Measurements from ENCODE around the gene UBE2D1.

The UBE2D1 gene

GRCh38 chr10:58341947-58342346 lies 7.1 kb downstream of the UBE2D1 start:
- no peaks in the 10 kb centered on the region for H3K27me3 ChIP-seq (ENCODE audit: control insufficient read depth in 1 of 2, insufficient read depth in 2 of 2, low read length in 2 of 2)
- no peaks in the 10 kb centered on the region for H3K36me3 ChIP-seq (ENCODE audit: insufficient read depth, low read length)
- H3K9me3 ChIP-seq (ENCODE audit: low read length), result no peaks in the 10 kb centered on the region
- no peak overlapping the region for H3K4me3 ChIP-seq (ENCODE audit: low read depth in 1 of 2, low read length in 2 of 2)
- H3K9ac ChIP-seq (ENCODE audit: low read length), result no peak overlapping the region
- H3K4me1 ChIP-seq (ENCODE audit: insufficient read depth, low read length), result peaks cover 6% of the 10 kb centered on the region
- no peak overlapping the region for H3K27ac ChIP-seq (ENCODE audit: low read depth, low read length)

DNA sequence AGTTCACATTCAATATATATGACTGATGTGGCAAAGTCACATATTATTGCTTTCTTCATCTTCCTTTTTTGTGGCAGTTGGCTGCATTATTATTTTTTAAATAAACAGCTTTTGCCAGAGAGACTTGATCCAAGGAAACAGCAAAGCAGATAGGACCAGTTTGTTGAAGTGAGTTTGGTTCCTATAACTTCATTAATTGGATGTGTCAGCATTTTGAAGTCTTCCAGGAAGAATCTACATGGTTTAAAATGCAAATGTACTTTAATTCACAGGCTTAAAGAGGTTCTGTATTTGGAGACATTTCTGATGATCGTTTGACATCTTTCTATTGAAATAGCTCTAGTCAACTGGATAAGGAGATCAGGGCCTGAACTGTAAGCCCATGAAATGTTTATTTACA lies 13.2 kb downstream of the UBE2D1 start:
- Histone ChIP-seq H3K4me1 (ENCODE audit: insufficient read depth, low read length) (peaks cover 16% of the 10 kb centered on the region), H3K27ac (ENCODE audit: low read depth, low read length) (no peak overlapping the region), H3K27me3 (ENCODE audit: control insufficient read depth in 1 of 2, insufficient read depth in 2 of 2, low read length in 2 of 2) (no peaks in the 10 kb centered on the region), H3K36me3 (ENCODE audit: insufficient read depth, low read length) (no peaks in the 10 kb centered on the region), H3K9ac (ENCODE audit: low read length) (no peak overlapping the region), H3K4me3 (ENCODE audit: low read depth in 1 of 2, low read length in 2 of 2) (no peak overlapping the region), H3K9me3 (ENCODE audit: low read length) (no peaks in the 10 kb centered on the region)

GRCh38 chr10:58348571-58349033 lies 13.8 kb downstream of the UBE2D1 start:
- Histone ChIP-seq H3K4me3 (ENCODE audit: low read depth in 1 of 2, low read length in 2 of 2) (no peak overlapping the region), H3K9ac (ENCODE audit: low read length) (no peak overlapping the region), H3K36me3 (ENCODE audit: insufficient read depth, low read length) (no peaks in the 10 kb centered on the region), H3K27me3 (ENCODE audit: control insufficient read depth in 1 of 2, insufficient read depth in 2 of 2, low read length in 2 of 2) (no peaks in the 10 kb centered on the region), H3K27ac (ENCODE audit: low read depth, low read length) (no peak overlapping the region), H3K4me1 (ENCODE audit: insufficient read depth, low read length) (peaks cover 21% of the 10 kb centered on the region), H3K9me3 (ENCODE audit: low read length) (no peaks in the 10 kb centered on the region)

DNA sequence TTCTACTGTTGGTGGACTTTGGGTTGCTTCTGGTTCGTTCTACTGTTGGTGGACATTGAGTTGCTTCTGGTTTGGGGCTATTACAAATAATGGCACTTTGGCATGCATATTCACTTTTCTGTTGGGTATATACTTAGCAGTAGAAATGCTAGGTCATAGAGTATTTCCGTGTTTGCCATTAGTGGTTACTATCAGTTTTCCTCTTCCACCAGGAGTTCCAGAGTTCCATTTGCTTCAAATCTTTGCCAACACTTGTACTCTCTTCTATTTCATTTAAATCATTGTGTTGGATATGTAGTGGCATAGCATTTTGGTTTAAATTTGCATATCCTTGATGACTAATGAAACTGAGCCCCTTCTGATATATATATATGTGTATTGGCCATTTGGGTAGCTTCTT lies 15.2 kb downstream of the UBE2D1 start:
- H3K27ac ChIP-seq (ENCODE audit: low read depth, low read length), result no peak overlapping the region
- H3K4me1 ChIP-seq (ENCODE audit: insufficient read depth, low read length), result peaks cover 21% of the 10 kb centered on the region

GRCh38 chr10:58350619-58351323 lies 16.0 kb downstream of the UBE2D1 start:
- H3K36me3 ChIP-seq (ENCODE audit: insufficient read depth, low read length), result no peaks in the 10 kb centered on the region
- no peak overlapping the region for H3K4me3 ChIP-seq (ENCODE audit: low read depth in 1 of 2, low read length in 2 of 2)
- H3K27me3 ChIP-seq (ENCODE audit: control insufficient read depth in 1 of 2, insufficient read depth in 2 of 2, low read length in 2 of 2), result no peaks in the 10 kb centered on the region
- H3K4me1 ChIP-seq (ENCODE audit: insufficient read depth, low read length), result peaks cover 21% of the 10 kb centered on the region
- H3K9me3 ChIP-seq (ENCODE audit: low read length), result no peaks in the 10 kb centered on the region
- H3K9ac ChIP-seq (ENCODE audit: low read length), result no peak overlapping the region
- no peak overlapping the region for H3K27ac ChIP-seq (ENCODE audit: low read depth, low read length)

More for the DNA sequence above, 15.2 kb downstream of the UBE2D1 start:
- Histone ChIP-seq H3K4me3 (ENCODE audit: low read depth in 1 of 2, low read length in 2 of 2) (no peak overlapping the region), H3K36me3 (ENCODE audit: insufficient read depth, low read length) (no peaks in the 10 kb centered on the region), H3K27me3 (ENCODE audit: control insufficient read depth in 1 of 2, insufficient read depth in 2 of 2, low read length in 2 of 2) (no peaks in the 10 kb centered on the region), H3K9me3 (ENCODE audit: low read length) (no peaks in the 10 kb centered on the region), H3K9ac (ENCODE audit: low read length) (no peak overlapping the region)

GRCh38 chr10:58351616-58352578 lies 17.1 kb downstream of the UBE2D1 start:
- no peak overlapping the region for H3K4me3 ChIP-seq (ENCODE audit: low read depth in 1 of 2, low read length in 2 of 2)
- peaks cover 21% of the 10 kb centered on the region for H3K4me1 ChIP-seq (ENCODE audit: insufficient read depth, low read length)
- H3K9ac ChIP-seq (ENCODE audit: low read length), result no peak overlapping the region
- no peaks in the 10 kb centered on the region for H3K9me3 ChIP-seq (ENCODE audit: low read length)
- no peak overlapping the region for H3K27ac ChIP-seq (ENCODE audit: low read depth, low read length)
- no peaks in the 10 kb centered on the region for H3K27me3 ChIP-seq (ENCODE audit: control insufficient read depth in 1 of 2, insufficient read depth in 2 of 2, low read length in 2 of 2)
- no peaks in the 10 kb centered on the region for H3K36me3 ChIP-seq (ENCODE audit: insufficient read depth, low read length)

- H3K9ac ChIP-seq (ENCODE audit: low read length), result no peak overlapping the region
- no peak overlapping the region for H3K4me3 ChIP-seq (ENCODE audit: low read depth in 1 of 2, low read length in 2 of 2)
- H3K36me3 ChIP-seq (ENCODE audit: insufficient read depth, low read length), result no peaks in the 10 kb centered on the region
Measured at GRCh38 chr10:58352956-58353610, 18.3 kb downstream of the UBE2D1 start.

DNA sequence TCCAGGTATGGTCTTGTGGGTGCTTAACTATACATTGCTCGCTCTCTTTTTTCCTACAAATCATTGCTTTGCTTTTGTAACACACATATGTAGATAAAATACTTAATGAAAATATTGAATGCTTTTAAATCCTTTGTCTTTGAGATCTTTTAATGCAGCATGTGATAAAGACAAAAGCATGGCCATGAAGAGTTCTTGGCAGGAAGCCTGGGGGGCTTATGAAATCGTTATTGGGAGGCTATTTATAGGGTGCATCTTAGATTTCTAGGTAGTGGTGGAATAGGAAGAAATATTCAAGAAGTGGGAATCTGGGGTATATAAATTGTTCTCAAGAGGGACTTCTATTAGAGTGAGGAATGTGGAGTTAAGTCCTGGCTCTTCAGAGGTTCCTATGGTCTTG lies 21.9 kb downstream of the UBE2D1 start:
- Histone ChIP-seq H3K9ac (ENCODE audit: low read length) (no peak overlapping the region), H3K4me1 (ENCODE audit: insufficient read depth, low read length) (peaks cover 10% of the 10 kb centered on the region), H3K27me3 (ENCODE audit: control insufficient read depth in 1 of 2, insufficient read depth in 2 of 2, low read length in 2 of 2) (no peaks in the 10 kb centered on the region), H3K27ac (ENCODE audit: low read depth, low read length) (no peak overlapping the region), H3K4me3 (ENCODE audit: low read depth in 1 of 2, low read length in 2 of 2) (no peak overlapping the region), H3K36me3 (ENCODE audit: insufficient read depth, low read length) (no peaks in the 10 kb centered on the region), H3K9me3 (ENCODE audit: low read length) (no peaks in the 10 kb centered on the region)

More at GRCh38 chr10:58352956-58353610, 18.3 kb downstream of the UBE2D1 start:
- Histone ChIP-seq H3K27ac (ENCODE audit: low read depth, low read length) (no peak overlapping the region), H3K4me1 (ENCODE audit: insufficient read depth, low read length) (peaks cover 19% of the 10 kb centered on the region), H3K27me3 (ENCODE audit: control insufficient read depth in 1 of 2, insufficient read depth in 2 of 2, low read length in 2 of 2) (no peaks in the 10 kb centered on the region), H3K9me3 (ENCODE audit: low read length) (no peaks in the 10 kb centered on the region)

GRCh38 chr10:58358314-58358933 lies 23.6 kb downstream of the UBE2D1 start:
- Histone ChIP-seq H3K27ac (ENCODE audit: low read depth, low read length) (no peak overlapping the region), H3K4me3 (ENCODE audit: low read depth in 1 of 2, low read length in 2 of 2) (no peak overlapping the region), H3K9me3 (ENCODE audit: low read length) (no peaks in the 10 kb centered on the region), H3K36me3 (ENCODE audit: insufficient read depth, low read length) (no peaks in the 10 kb centered on the region), H3K9ac (ENCODE audit: low read length) (no peak overlapping the region), H3K27me3 (ENCODE audit: control insufficient read depth in 1 of 2, insufficient read depth in 2 of 2, low read length in 2 of 2) (no peaks in the 10 kb centered on the region), H3K4me1 (ENCODE audit: insufficient read depth, low read length) (peaks cover under 1% of the 10 kb centered on the region)

DNA sequence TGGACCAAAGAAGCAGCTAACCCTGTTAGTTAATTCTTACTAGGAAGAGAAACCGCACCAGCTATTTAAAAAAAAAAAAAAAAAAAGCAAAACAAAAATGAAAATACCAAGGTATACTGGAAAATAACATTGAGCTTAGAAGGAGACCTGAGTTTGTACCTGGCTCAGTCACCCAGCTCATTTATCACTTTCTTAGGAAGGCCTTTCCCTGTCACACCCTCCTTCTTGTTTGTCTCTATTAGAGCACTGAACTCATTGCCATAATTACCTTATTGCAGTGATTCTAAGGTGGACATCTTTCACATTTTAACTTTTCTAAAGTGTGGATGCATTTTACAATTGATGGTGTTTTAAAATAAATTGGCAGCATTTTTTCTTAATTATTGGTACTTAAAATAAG lies 24.1 kb downstream of the UBE2D1 start:
- Histone ChIP-seq H3K4me1 (ENCODE audit: insufficient read depth, low read length) (no peaks in the 10 kb centered on the region), H3K27ac (ENCODE audit: low read depth, low read length) (no peak overlapping the region), H3K9me3 (ENCODE audit: low read length) (no peaks in the 10 kb centered on the region), H3K9ac (ENCODE audit: low read length) (no peak overlapping the region), H3K27me3 (ENCODE audit: control insufficient read depth in 1 of 2, insufficient read depth in 2 of 2, low read length in 2 of 2) (no peaks in the 10 kb centered on the region), H3K4me3 (ENCODE audit: low read depth in 1 of 2, low read length in 2 of 2) (no peak overlapping the region), H3K36me3 (ENCODE audit: insufficient read depth, low read length) (no peaks in the 10 kb centered on the region)

GRCh38 chr10:58359541-58359940 lies 24.7 kb downstream of the UBE2D1 start:
- no peak overlapping the region for H3K4me3 ChIP-seq (ENCODE audit: low read depth in 1 of 2, low read length in 2 of 2)
- H3K4me1 ChIP-seq (ENCODE audit: insufficient read depth, low read length), result no peaks in the 10 kb centered on the region
- no peaks in the 10 kb centered on the region for H3K27me3 ChIP-seq (ENCODE audit: control insufficient read depth in 1 of 2, insufficient read depth in 2 of 2, low read length in 2 of 2)
- H3K27ac ChIP-seq (ENCODE audit: low read depth, low read length), result no peak overlapping the region
- no peak overlapping the region for H3K9ac ChIP-seq (ENCODE audit: low read length)
- H3K36me3 ChIP-seq (ENCODE audit: insufficient read depth, low read length), result no peaks in the 10 kb centered on the region
- H3K9me3 ChIP-seq (ENCODE audit: low read length), result no peaks in the 10 kb centered on the region

Measured in muscle layer of colon (tissue), 2 donors.